ENCODE measurements around the gene CD163L1.

DNA sequence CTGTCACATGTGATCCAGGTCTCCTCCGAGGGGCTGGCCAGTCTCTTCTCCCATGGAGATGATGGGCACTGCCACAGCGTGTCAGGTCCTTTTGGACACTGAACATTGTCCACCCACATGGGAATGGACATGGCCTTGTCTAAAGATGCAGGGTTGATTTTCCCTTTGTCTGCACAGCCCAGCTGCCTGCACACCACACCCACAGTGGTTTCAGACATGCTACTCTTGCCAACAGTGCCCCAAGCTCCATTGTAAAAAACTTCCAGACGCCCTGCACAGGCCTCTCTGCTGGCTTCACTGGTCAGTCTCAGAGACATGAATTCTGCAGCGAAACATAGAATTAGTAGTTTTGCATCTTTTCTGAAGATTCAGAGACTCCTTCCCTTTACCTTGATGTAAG, 41.1 kb upstream of the CD163L1 start:
- TF ChIP-seq, protein P1, sequence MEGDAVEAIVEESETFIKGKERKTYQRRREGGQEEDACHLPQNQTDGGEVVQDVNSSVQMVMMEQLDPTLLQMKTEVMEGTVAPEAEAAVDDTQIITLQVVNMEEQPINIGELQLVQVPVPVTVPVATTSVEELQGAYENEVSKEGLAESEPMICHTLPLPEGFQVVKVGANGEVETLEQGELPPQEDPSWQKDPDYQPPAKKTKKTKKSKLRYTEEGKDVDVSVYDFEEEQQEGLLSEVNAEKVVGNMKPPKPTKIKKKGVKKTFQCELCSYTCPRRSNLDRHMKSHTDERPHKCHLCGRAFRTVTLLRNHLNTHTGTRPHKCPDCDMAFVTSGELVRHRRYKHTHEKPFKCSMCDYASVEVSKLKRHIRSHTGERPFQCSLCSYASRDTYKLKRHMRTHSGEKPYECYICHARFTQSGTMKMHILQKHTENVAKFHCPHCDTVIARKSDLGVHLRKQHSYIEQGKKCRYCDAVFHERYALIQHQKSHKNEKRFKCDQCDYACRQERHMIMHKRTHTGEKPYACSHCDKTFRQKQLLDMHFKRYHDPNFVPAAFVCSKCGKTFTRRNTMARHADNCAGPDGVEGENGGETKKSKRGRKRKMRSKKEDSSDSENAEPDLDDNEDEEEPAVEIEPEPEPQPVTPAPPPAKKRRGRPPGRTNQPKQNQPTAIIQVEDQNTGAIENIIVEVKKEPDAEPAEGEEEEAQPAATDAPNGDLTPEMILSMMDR (IDR thresholded peaks at IDR 0.05), result no peak
- TF ChIP-seq POLR2A (IDR thresholded peaks at IDR 0.05), result no peak

All from Peyer's patch (tissue), 4 donors.